Thyroid gland (tissue), 4 donors: Measurements from ENCODE around the gene TP53BP2.

Source experiments
- POLR2A ChIP-seq, 2 donors: fragments of 450-650 bp; IDR thresholded peaks; one replicate each; pipeline ENCODE4 v1.6.1; 2017; ENCODE audit warnings: antibody characterized with exemption in 2 of 2, mild to moderate bottlenecking in 2 of 2, moderate library complexity in 1 of 2
- TF ChIP-seq, protein P1 (sequence below), 6 experiments: fragments of 200-600 bp in 3 of 6; fragments of 450-650 bp in 3 of 6; sonication (generic) in 3 of 6; IDR thresholded peaks; one replicate each; pipeline ENCODE4 v1.5.1; 2016 to 2019; ENCODE audit warnings: antibody characterized with exemption in 6 of 6, mild to moderate bottlenecking in 2 of 6, inconsistent platforms in 1 of 6, moderate library complexity in 1 of 6

DNA sequence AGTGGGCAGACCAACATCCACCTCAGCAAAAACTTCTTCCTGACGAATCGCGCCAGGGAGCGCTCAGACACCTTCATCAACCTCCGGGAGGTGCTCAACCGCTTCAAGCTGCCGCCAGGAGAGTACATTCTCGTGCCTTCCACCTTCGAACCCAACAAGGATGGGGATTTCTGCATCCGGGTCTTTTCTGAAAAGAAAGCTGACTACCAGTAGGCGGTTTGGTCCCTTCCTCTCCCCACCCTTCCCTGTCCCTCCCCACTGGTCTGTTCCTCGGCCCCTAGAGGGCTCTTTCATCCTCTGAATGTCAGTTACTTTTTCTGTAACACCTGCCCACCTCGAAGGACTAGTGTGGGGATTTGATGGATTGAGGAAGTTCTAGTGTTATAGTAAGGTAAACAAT lies 86.5 kb downstream of the TP53BP2 start:
- TF ChIP-seq, protein P1, sequence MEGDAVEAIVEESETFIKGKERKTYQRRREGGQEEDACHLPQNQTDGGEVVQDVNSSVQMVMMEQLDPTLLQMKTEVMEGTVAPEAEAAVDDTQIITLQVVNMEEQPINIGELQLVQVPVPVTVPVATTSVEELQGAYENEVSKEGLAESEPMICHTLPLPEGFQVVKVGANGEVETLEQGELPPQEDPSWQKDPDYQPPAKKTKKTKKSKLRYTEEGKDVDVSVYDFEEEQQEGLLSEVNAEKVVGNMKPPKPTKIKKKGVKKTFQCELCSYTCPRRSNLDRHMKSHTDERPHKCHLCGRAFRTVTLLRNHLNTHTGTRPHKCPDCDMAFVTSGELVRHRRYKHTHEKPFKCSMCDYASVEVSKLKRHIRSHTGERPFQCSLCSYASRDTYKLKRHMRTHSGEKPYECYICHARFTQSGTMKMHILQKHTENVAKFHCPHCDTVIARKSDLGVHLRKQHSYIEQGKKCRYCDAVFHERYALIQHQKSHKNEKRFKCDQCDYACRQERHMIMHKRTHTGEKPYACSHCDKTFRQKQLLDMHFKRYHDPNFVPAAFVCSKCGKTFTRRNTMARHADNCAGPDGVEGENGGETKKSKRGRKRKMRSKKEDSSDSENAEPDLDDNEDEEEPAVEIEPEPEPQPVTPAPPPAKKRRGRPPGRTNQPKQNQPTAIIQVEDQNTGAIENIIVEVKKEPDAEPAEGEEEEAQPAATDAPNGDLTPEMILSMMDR (IDR thresholded peaks at IDR 0.05): no peak
- no peak for TF ChIP-seq POLR2A (IDR thresholded peaks at IDR 0.05)
